HG03139 (cell line): ENCODE measurements around the gene VASH1.
"Not testable (repeated sequence)": the region's sequence is repeated elsewhere in the genome, so short reads cannot be mapped to it uniquely, and the experiment has no call there.

ENCODE experiments used
- ATAC-seq: cut with Tn5 transposase; IDR thresholded peaks from one replicate; pipeline ENCODE4 v1.9.1; 2021; ENCODE audit not compliant: unreplicated experiment

The VASH1 gene

DNA sequence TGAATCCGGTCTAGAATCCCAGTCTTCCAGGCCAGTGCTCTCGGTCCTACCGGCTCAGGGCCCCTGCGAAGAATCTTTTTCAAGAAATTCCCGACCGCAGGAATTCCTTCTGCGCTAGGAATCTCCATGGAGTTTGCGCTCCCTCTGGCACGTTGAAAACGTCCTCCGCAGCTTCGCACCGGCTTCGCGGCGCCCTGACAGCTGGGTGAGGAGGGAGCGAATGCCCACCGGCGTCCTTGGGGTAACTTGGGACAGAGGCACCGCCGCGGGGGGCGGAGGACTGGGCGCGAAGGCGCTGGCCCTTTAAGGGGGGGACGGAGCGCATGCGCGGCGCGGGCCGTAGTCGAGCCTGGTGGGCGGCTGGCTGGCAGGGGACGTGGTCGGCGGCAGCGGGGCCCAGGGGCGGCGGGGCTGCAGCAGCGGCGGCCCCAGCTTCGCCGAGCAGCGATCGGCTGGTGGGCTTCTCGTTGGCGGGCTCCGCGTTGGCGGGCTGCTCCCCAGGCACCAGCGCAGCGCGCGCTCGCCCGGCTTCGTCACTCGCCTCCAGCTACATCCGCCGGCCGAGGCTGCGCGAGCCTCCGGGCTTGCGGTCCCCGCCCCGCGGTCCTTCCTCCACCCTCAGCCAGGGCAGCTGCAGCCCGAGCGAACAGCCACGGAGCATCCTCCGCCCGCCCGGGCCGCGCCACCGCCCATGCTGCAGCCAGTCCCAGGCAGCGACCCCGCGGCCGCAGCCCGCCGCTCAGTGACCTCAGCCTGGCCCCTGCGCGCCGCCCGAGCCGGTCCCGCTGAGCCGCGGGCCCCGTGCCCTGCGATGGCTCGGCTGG lies at the start of gene VASH1:
VASH1 (plus strand) TSS at position 333 of the 824 bp plus-strand sequence. CDS start 1,354 bp downstream, outside the sequence.
- ATAC-seq: peak; percentile 77

DNA sequence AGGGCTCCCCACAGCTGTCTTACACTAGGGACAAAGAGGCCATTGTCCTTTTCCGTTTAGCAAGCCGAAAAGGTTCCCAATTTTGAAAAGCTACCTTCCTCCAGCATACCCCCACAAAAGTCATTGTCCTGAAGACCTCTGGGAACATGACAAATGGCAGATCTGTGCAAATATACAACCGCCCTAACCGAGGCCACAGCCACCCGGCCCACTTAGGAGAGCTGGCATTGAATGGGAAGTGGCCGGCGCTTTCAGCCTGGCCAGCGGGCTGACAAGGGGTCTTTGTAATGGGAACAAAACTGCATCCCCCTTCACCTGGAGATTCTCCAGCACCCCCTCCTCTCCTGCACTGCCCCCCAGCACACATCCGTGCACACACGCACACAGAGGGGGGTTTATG lies 48.1 kb upstream of the VASH1 start:
- no peak for ATAC-seq

DNA sequence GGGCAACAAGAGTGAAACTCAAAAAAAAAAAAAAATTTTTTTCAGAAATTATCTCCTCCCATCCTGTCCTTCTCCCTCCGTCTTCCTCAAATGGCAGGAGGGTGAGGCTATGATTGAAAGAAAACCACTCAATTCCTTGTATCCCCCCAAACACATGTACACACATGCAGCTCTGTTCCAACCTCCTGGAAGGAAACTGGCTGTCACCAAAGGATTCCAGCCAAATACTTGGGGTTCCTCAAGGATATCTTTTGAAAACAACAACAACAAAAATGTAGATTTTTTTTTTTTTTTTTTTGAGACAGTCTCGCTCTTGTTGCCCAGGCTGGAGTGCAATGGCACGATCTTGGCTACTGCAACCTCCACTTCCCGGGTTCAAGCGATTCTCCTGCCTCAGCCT lies 46.8 kb upstream of the VASH1 start:
- ATAC-seq: no peak

DNA sequence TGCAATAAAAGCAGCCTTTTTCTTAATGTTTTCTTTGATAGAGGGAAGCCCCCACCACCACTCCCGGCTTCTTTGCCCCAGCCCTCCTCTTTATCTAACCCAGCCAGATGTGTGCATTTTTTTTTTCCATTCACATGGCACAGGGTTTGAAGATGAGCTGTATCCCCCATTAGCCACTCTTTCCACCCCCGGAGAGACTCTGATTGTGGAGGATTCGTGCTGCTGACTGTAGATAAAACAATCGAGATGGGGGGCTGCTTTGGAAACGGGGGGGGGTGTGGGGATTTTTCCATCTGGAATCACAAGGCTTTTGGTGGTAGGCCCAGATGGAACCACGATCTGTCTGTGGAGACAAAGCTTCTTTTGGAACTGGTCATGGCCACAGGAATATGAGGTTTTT lies 46.2 kb upstream of the VASH1 start:
- ATAC-seq: no peak

DNA sequence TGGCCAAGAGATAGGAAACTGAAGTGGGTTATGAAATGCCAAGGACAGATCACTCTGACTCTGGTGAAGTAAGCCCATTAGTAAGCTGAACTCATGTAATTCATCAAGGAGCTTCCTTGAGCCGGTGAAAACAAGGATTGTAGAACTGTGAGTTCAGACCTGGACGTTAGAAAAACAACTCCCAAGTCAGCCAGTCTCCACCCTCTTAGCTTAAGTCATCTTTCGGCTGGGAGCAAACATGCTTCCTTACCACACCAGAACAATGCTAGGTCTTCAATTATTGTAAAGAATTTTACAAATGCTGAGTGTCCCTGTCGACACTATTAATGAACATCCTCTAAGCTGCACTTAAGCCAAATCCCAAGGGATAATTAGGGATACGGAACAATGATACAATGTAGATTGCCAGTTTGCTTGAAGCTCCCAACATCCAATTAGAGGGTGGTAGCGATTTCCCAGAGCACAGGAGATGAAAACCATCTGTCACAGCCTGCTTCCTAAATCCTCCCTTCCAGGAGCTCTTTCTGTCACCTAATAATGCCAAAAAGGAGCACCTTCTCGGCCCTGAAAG lies 45.7 kb upstream of the VASH1 start:
- ATAC-seq: no peak

DNA sequence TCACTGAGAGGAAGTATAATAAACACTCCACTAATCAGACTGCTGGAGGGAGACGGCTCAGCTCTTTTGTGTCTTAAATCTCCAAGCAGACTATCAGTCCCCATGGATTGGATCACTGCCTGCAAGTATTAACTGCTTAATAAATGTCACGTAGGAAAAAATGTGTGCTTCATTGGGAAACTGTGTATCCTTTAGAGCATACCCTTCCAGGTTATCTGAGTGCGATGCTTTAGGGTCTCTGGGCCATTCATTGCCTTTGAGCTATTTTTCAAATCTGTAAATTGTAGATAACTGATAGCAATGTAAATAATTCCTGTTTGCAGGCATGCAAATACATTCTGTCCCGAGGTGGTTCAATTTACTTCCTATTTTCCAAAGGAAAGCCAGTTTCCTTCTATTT lies 45.0 kb upstream of the VASH1 start:
- no peak for ATAC-seq

DNA sequence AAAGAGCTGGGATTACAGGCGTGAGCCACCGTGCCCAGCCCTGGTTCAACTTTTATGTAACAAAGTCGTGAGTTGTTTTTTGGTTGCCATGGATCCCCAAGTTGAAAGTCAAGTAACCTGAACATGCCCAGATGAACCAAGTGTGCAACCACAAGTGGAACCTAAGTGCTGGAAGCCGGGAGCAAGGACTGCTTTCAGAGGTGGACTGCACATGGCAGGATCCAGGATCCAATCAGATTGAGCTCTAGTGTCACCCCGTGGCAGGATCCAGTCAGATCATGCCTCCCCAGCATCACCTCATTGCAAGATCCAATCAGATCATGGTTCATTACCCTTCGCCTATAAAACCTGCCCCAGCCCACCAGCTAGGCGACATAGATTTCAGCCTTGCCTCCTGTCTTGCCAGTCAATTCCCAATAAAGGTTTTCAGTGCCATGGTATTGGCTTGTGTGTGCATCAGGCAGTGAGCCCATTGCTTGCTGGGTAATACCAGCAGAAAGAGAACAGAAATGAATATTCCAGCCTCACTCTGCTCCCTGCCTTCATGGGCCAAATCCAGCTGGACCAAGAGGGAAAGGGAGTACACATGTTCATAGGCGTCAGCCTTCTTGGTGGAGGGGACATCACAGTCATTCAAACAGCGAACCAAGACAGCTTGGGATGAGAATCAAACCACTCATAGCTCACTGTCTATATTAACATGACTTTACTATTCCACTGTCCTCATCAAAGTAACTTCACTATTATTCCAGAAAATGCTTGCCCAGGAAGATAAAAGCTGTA lies 43.6 kb upstream of the VASH1 start:
- no peak for ATAC-seq

DNA sequence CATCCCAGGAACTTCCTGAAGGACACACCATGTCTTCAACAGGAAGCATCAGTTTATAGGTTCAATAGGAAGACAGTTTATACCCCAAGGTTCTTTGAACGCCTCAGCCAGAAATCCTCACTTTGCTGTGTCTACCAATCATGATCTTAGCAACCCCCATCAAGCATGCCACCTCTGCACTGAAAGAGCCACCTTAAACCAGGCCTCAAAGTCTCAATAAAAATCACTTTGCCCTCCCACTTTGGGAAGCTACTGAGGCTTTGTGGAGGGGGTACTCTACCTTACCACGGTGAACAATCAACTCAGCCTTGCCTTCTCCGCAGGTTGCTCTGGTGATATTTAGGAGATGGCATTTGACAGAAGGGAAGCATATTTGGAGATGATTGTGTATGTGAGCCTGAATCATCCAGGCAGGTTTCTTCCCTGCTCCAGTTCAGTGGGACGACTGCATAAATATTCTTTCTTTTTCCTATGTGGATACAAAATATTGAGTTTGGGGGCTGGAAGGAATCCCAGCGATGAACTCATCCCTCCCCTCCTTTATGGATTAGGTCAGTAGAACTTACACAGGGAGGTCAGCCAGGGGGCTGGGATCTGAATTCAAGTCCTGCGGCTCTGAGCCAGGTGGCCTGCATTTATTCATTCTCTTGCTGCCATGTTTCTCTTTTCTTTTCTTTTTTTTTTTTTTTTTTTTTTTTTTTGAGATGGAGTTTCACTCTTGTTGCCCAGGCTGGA lies 42.8 kb upstream of the VASH1 start:
- ATAC-seq: no peak

DNA sequence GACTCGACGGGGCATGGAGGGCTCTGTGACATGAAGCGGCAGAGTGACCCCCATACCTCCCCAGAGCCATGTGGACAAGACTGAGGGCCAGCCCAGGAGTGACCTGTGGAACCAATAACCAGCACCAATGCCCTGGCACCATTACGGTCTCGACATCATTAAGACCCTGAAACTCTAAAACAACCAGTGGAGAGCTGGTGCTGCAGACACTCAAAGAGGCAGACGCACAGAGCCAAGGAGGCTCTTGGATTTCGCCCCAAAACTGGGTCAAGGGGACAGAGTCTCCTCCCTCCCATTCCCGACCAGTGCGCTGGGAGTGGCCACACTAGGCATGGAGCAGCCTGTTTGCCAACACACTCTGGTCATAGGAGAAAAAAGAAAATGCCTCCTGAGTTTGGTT lies 41.6 kb upstream of the VASH1 start:
- no peak for ATAC-seq

DNA sequence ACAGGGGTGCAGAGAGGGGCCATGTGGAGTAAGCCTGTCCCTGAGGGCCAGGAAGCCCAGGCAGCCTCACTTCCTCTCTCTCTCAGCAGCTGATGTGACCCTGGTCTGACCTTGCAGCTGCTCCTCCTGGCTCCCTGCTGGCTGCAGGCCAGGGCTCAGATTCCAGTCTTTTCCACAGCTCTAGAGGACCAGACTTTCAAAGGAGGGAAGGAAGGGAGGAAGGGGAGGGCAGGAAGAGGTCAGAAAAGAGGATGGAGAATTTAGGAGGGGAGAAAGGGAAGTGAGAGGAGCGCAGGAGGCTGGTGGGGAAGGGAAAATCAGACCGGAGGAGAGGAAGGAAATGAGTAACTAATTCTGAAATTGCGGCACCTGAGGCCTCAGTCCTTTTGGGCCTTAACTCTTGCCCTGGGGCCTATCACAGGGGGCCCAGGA lies 40.9 kb upstream of the VASH1 start:
- peak; percentile 76 for ATAC-seq

DNA sequence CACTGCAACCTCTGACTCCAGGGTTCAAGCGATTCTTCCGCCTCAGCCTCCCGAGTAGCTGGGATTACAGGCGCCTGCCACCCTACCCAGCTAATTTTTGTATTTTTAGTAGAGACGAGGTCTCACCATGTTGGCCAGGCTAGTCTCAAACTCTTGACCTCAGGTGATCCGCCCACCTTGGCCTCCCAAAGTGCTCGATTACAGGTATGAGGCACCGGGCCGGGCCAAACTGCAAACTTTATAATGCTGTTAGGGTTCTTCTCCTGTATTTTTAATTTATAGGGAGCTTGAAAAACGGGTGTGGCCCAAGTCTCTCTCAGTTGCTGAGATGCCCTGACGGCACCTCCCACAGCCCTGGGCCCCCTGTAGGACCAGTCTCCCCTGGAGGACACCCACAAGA lies 39.8 kb upstream of the VASH1 start:
- ATAC-seq: not testable (repeated sequence)

DNA sequence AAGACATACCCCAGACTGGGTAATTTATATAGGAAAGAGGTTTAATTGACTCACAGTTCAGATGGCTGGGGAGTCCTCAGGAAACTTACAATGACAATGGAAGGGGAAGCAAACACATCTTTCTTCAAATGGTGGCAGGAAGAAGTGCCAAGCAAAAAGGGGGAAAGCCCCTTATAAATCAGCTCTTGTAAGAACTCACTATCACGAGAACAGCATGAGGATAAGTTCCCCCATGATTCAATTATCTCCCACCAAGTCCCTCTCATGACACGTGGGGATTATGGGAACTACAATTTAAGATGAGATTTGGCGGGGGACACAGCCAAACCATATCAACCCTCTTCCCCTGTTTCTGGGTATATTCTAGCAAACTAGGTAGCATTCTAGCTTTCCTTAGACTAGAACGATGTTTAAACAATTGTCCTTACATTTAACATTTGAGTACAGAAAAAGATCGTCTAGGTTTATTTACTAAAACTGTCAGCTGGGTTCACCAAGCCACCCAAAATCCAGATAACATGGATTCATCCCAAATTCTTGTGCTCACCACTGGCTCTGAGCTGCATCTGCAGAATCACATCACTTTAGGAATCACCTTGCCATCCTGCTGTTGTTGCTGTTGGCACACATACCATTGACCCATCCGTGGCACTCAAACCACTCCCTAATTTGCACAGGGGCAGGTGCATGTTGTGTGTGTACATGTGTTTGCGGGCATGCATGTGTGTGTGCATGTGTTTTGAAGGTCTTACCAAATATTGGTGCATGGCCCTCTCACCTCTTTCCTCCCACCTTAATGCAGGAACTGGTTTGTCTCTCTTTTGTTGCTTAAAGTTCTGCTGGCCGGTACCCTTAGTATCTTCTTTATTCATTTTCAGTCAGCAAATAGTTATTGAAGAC lies 36.4 kb upstream of the VASH1 start:
- ATAC-seq: no peak

DNA sequence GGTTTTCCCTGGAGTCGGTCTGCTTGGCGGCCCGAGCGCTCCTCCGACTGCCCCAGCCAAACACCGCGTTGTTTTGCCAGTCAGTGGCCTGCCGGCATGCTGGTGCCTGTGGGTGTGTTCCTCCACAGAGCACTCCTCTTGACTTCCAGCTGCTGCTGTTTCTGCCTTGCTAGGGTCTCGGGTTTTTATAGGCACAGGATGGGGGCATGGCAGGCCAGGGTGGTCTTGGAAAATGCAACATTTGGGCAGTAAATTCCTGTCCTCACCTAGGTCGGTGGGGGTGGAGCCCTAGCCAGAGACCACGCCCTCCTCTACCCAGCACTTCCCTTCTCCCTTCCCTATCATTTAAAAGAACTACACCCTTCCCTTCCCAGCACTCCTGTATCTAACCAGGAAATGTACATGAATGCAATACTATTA lies 34.7 kb upstream of the VASH1 start:
- no peak for ATAC-seq

DNA sequence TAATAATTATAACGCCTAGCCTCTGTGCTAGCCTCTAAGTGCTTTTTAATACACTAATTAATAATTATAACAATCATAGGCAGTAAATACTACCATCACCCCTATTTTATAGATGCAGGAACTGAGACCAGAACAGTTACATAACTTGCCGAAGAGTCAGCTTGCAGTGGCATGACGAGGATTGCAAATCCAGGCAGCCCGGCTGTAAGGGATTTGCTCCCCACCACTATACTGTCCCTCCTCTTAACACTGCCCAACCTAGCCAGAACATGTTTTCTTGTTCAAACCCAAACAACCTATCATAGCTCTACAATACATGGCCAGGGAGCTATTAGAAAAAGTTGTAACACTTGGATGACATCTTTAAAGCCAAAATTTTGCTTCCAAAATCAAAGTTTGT lies 33.9 kb upstream of the VASH1 start:
- no peak for ATAC-seq

DNA sequence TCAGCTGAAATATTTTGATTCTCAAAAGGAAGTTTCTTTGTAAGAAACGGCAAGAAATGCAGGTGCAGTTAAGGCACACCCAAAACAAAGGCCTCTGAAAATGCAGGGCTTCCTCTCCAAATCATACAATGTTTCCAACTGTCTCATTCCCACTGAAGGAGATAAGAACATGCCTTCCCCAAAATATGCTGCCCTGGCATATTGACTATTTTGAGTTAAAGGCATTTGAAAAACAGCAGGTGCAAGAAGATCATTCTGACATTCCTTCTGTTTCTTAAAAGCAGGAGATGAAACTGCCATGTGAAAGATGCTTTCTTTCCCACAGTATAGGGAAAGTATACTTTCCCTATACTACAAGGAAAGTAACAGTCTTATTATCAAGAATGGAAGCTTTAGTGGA lies 33.4 kb upstream of the VASH1 start:
- no peak for ATAC-seq

DNA sequence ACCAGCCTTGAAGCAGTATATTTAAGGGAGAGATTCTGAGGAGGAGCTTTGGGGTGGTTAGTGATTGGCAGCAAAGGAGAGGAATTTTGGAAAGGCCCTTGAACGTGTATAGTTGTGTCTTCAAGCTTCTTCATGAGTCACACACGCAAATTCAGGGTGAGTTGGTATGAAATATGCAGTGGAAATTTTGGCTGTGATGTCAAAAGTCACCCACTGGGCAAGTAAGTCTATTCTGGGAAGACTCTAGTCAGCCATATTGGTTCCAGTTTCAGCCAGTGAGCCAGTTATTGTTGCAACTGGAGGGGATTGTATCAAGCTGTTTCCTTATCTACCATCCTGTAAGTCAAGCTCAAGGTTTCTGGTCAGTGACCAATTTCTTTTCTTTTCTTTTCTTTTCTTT lies 32.0 kb upstream of the VASH1 start:
- ATAC-seq: no peak

DNA sequence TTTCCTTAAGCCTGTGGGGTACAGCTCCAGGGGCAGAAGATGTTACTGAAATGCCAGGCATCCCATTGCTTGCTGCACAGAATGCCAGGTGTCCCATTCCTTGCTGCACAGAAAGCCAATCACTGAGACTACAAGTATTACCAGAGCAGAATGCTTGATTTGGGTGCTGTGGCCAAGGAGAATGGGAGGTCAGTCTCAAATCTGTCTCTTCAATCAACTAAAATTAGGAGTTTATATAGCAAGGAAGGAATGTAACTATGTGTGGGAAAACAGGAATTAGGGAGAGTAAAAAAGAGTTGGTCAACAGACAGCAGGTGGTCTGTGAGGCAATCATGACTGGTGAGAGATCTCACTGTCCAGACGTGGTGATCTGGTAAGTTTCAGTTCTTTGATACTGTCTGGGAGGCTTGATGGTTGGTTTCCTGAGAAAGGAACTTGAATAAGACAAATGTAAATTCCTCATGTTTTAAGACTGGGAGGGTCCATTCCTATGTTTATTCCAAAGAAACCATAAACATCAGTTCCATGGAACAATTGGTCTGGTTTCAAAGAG lies 31.2 kb upstream of the VASH1 start:
- ATAC-seq: no peak

DNA sequence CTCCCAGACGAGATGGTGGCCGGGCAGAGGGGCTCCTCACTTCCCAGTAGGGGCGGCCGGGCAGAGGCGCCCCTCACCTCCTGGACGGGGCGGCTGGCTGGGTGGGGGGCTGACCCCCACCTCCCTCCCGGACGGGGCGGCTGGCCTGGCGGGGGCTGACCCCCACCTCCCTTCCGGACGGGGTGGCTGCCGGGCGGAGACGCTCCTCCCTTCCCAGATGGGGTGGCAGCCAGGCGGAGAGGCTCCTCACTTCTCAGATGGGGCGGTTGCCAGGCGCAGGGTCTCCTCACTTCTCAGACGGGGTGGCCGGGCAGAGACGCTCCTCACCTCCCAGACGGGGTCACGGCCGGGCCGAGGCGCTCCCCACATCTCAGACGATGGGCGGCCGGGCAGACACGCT lies 26.8 kb upstream of the VASH1 start:
- not testable (repeated sequence) for ATAC-seq

DNA sequence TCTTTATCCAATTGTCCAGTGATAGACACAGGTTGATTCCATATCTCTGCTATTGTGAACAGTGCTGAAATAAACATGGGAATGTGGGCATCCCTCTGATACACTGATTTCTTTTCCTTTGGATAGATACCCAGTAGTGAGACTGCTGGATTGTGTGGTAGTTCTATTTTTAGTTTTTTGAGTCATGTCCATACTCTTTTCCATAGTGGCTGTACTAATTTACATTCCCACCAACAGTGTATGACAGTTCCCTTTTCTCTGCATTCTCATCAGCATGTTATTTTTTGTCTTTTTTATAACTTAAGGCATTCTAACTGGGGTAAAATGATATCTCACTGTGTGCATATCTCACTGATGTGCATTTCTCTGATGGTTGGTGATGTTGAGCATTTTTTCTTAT lies 24.8 kb upstream of the VASH1 start:
- ATAC-seq: no peak

DNA sequence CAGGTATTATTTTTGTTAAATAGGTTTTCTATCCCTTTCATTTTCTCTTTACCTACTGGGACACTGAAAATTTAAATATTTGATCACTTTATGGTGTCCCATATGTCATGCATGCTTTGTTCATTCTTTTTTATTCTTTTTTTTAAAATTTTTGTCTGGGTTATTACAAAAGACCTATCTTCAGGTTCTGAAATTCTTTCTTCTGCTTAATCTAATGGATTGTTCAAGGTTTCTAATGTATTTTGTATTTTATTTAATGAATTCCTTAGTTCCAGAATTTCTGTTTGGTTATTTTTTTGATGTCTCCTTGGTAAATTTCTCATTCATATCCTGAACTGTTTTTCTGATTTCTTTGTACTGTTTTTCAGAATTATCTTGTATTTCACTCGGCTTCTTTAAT lies 20.2 kb upstream of the VASH1 start:
- ATAC-seq: no peak
